Activated CD8-positive, alpha-beta memory T cell treated with anti-CD3 and anti-CD28 coated beads for 24 hours (primary cell): ENCODE data around the gene TAF11L2.
"Not testable (repeated sequence)": the region's sequence is repeated elsewhere in the genome, so short reads cannot be mapped to it uniquely, and the experiment has no call there.

Experiments
- DNase-seq: peaks from one replicate; pipeline ENCODE4 v3.0.0-alpha.2; 2020

The TAF11L2 gene

GRCh38 chr5:17497931-17498330, at the start of gene TAF11L2:
TSS of gene TAF11L2 (plus strand) at chr5:17498231.
- DNase-seq, result not testable (repeated sequence)

- no peak for DNase-seq
Observed at GRCh38 chr5:17448877-17449276, 49.2 kb upstream of the TAF11L2 start.

- no peak for DNase-seq
Observed at GRCh38 chr5:17452936-17453335, 45.1 kb upstream of the TAF11L2 start.

GRCh38 chr5:17455942-17456341, 42.1 kb upstream of the TAF11L2 start:
- no peak for DNase-seq

- no peak for DNase-seq
Observed at GRCh38 chr5:17461793-17462192, 36.2 kb upstream of the TAF11L2 start.

GRCh38 chr5:17463653-17464052, 34.4 kb upstream of the TAF11L2 start:
- DNase-seq, result no peak

GRCh38 chr5:17470064-17470463, 28.0 kb upstream of the TAF11L2 start:
- no peak for DNase-seq

- not testable (repeated sequence) for DNase-seq
Observed at GRCh38 chr5:17475064-17475463, 23.0 kb upstream of the TAF11L2 start.

GRCh38 chr5:17477043-17477442, 21.0 kb upstream of the TAF11L2 start:
- DNase-seq, result no peak

- DNase-seq, result no peak
Observed at GRCh38 chr5:17477573-17478265, 20.3 kb upstream of the TAF11L2 start.

GRCh38 chr5:17481378-17481777, 16.7 kb upstream of the TAF11L2 start:
- no peak for DNase-seq

GRCh38 chr5:17482790-17483189, 15.2 kb upstream of the TAF11L2 start:
- DNase-seq, result no peak

- DNase-seq, result not testable (repeated sequence)
Observed at GRCh38 chr5:17486464-17487173, 11.4 kb upstream of the TAF11L2 start.

GRCh38 chr5:17487174-17487512, 10.9 kb upstream of the TAF11L2 start:
- no peak for DNase-seq

GRCh38 chr5:17491257-17491656, 6.8 kb upstream of the TAF11L2 start:
- not testable (repeated sequence) for DNase-seq

- no peak for DNase-seq
Observed at GRCh38 chr5:17492770-17493169, 5.3 kb upstream of the TAF11L2 start.

GRCh38 chr5:17497446-17497845, 585 bp upstream of the TAF11L2 start:
- DNase-seq, result no peak

GRCh38 chr5:17511775-17512325, 13.8 kb downstream of the TAF11L2 start:
- DNase-seq, result no peak

- DNase-seq, result peak; percentile 75
Observed at GRCh38 chr5:17517526-17517925, 19.5 kb downstream of the TAF11L2 start.

- DNase-seq, result not testable (repeated sequence)
Observed at GRCh38 chr5:17518067-17518466, 20.0 kb downstream of the TAF11L2 start, which contains the start of gene TAF11L3. TSS of gene TAF11L3 (plus strand) at chr5:17518367.

GRCh38 chr5:17519508-17519907, 21.5 kb downstream of the TAF11L2 start:
- DNase-seq, result not testable (repeated sequence)

- DNase-seq, result not testable (repeated sequence)
Observed at GRCh38 chr5:17521501-17521900, 23.5 kb downstream of the TAF11L2 start, which contains the start of gene TAF11L4. TSS of gene TAF11L4 (plus strand) at chr5:17521801.

GRCh38 chr5:17524935-17525334, 26.9 kb downstream of the TAF11L2 start, which contains the start of gene TAF11L5:
TSS of gene TAF11L5 (plus strand) at chr5:17525235.
- not testable (repeated sequence) for DNase-seq

GRCh38 chr5:17526504-17526903, 28.5 kb downstream of the TAF11L2 start:
- DNase-seq, result not testable (repeated sequence)
